Measurements from ENCODE around the gene PTPN3. TPM values are rescaled to one million over a fixed set of nuclear protein-coding genes. Genes with fewer than 3 reads are reported as not detected.

The PTPN3 gene
- total and polyA plus RNA-seq, 10 of the 15 experiments (the other 5 are each of a cell fraction or from before 2014, with no cell fraction given) = 0.18 to 1.3 (median 0.39) TPM

GRCh38 chr9:109411069-109411761, 86.9 kb downstream of the PTPN3 start (continued):
- TF ChIP-seq RBBP5 (conservative IDR thresholded peaks at IDR 0.05) (no peak), CUX1 (IDR thresholded peaks at IDR 0.05; ENCODE audit: insufficient replicate concordance, low read depth, low read length) (no peak), CBFB (IDR thresholded peaks at IDR 0.05; ENCODE audit: low read depth) (peak; percentile 90; the same call in 1 of the 2 replicates), MYB (IDR thresholded peaks at IDR 0.05; ENCODE audit: borderline replicate concordance, low read depth, low read length) (no peak), PRDM15 (CRISPR knock-in tag; IDR thresholded peaks at IDR 0.05) (peak; percentile 55; the same call in 1 of the 2 replicates), HDAC2 (IDR thresholded peaks at IDR 0.05) (no peak), FOXK2 (IDR thresholded peaks at IDR 0.05) (no peak), POU2F2 (IDR thresholded peaks at IDR 0.05; ENCODE audit: borderline replicate concordance, low read depth, low read length) (peak; percentile 43; the same call in 1 of the 3 replicates), NBN (IDR thresholded peaks at IDR 0.05) (0 out of 2 replicates have a peak, but pooled peaks have one; percentile 33), RCOR1 (conservative IDR thresholded peaks at IDR 0.05; ENCODE audit: low read depth, low read length) (no peak), NRF1 (conservative IDR thresholded peaks at IDR 0.05; ENCODE audit: low read depth, low read length) (no peak), EGR1 (IDR thresholded peaks at IDR 0.05; ENCODE audit: borderline replicate concordance in 1 of 2, low read depth in 2 of 2, low read length in 2 of 2) (0 out of 3 replicates have a peak, but pooled peaks of 1 of the 2 experiments have one; percentile 5), PAX5 (IDR thresholded peaks at IDR 0.05; ENCODE audit: borderline replicate concordance, low read depth, low read length) (peak; percentile 69; the same call in 1 of the 2 replicates), POLR2AphosphoS5 (IDR thresholded peaks at IDR 0.05; ENCODE audit: low read length) (peak; percentile 63)
- TF ChIP-seq, protein P1, sequence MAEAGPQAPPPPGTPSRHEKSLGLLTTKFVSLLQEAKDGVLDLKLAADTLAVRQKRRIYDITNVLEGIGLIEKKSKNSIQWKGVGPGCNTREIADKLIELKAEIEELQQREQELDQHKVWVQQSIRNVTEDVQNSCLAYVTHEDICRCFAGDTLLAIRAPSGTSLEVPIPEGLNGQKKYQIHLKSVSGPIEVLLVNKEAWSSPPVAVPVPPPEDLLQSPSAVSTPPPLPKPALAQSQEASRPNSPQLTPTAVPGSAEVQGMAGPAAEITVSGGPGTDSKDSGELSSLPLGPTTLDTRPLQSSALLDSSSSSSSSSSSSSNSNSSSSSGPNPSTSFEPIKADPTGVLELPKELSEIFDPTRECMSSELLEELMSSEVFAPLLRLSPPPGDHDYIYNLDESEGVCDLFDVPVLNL (IDR thresholded peaks at IDR 0.05; ENCODE audit: low read depth, low read length) = no peak
- TF ChIP-seq, protein P2, sequence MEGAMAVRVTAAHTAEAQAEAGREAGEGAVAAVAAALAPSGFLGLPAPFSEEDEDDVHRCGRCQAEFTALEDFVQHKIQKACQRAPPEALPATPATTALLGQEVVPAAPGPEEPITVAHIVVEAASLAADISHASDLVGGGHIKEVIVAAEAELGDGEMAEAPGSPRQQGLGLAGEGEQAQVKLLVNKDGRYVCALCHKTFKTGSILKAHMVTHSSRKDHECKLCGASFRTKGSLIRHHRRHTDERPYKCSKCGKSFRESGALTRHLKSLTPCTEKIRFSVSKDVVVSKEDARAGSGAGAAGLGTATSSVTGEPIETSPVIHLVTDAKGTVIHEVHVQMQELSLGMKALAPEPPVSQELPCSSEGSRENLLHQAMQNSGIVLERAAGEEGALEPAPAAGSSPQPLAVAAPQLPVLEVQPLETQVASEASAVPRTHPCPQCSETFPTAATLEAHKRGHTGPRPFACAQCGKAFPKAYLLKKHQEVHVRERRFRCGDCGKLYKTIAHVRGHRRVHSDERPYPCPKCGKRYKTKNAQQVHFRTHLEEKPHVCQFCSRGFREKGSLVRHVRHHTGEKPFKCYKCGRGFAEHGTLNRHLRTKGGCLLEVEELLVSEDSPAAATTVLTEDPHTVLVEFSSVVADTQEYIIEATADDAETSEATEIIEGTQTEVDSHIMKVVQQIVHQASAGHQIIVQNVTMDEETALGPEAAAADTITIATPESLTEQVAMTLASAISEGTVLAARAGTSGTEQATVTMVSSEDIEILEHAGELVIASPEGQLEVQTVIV (IDR thresholded peaks at IDR 0.05; ENCODE audit: borderline replicate concordance, partially characterized antibody) = no peak

Measured in GM12878 (cell line).